ENCODE measurements around the gene PRDM16. TPM values are rescaled to one million over a fixed set of nuclear protein-coding genes. Genes with fewer than 3 reads are reported as not detected.

PRDM16 gene
- total RNA-seq, 4 donors from 2014 or later: 5.4 to 13.2 (median 7.7) TPM

DNA sequence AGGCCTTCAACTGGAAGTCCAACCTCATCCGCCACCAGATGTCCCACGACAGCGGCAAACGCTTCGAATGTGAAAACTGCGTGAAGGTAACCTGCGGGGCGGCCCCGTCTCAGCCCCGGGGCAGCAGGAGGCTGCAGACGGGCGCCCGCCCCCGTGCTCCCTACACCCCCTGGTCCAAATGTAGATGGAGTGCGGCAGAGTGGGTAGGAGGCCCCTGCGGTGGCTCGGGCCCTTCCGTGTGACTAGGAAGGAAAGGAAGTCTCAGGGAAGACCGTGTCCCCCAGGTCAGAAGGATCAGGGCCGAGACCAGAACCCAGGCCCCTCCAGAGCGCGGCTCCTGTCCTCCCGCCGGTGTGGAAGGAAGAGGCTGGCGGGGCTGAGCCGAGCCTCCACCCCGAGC is 335.8 kb downstream of the PRDM16 start:
- Histone ChIP-seq H3K9me3 (no peaks in the 10 kb centered on the region), H3K36me3 (no peaks in the 10 kb centered on the region), H3K27me3 (no peaks in the 10 kb centered on the region)

DNA sequence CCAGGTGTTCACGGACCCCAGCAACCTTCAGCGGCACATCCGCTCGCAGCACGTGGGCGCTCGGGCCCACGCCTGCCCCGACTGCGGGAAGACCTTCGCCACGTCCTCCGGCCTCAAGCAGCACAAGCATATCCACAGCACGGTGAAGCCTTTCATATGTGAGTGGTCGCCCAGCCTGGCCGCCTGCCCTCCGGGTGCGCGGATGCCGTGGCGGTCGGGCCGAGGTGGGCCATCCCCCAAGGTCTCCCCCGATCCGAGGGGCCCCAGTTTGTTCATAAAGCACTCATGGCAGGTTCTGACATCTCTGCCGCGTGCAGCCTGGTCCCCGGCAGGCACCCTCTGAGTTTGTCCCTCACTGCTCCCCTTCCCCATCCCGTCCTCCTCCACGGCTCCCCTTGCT is 336.5 kb downstream of the PRDM16 start:
- H3K27ac ChIP-seq: no peak overlapping the region
- TF ChIP-seq POLR2A (IDR thresholded peaks at IDR 0.05): no peak
- TF ChIP-seq, protein P1, sequence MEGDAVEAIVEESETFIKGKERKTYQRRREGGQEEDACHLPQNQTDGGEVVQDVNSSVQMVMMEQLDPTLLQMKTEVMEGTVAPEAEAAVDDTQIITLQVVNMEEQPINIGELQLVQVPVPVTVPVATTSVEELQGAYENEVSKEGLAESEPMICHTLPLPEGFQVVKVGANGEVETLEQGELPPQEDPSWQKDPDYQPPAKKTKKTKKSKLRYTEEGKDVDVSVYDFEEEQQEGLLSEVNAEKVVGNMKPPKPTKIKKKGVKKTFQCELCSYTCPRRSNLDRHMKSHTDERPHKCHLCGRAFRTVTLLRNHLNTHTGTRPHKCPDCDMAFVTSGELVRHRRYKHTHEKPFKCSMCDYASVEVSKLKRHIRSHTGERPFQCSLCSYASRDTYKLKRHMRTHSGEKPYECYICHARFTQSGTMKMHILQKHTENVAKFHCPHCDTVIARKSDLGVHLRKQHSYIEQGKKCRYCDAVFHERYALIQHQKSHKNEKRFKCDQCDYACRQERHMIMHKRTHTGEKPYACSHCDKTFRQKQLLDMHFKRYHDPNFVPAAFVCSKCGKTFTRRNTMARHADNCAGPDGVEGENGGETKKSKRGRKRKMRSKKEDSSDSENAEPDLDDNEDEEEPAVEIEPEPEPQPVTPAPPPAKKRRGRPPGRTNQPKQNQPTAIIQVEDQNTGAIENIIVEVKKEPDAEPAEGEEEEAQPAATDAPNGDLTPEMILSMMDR (IDR thresholded peaks at IDR 0.05): no peak
- no peaks in the 10 kb centered on the region for H3K36me3 ChIP-seq
- no peak overlapping the region for H3K4me3 ChIP-seq
- H3K4me1 ChIP-seq: peaks cover 0 to 7% (median 0%) of the 10 kb centered on the region in 4 donors
- H3K9me3 ChIP-seq: no peaks in the 10 kb centered on the region
- H3K27me3 ChIP-seq: no peaks in the 10 kb centered on the region
- DNase-seq: no peak

More for the DNA sequence above, 335.8 kb downstream of the PRDM16 start:
- Histone ChIP-seq H3K4me3 (no peak overlapping the region), H3K4me1 (peaks cover 0 to 7% (median 0%) of the 10 kb centered on the region in 4 donors), H3K27ac (no peak overlapping the region)
- TF ChIP-seq, protein P1 (IDR thresholded peaks at IDR 0.05): no peak
- no peak for DNase-seq

DNA sequence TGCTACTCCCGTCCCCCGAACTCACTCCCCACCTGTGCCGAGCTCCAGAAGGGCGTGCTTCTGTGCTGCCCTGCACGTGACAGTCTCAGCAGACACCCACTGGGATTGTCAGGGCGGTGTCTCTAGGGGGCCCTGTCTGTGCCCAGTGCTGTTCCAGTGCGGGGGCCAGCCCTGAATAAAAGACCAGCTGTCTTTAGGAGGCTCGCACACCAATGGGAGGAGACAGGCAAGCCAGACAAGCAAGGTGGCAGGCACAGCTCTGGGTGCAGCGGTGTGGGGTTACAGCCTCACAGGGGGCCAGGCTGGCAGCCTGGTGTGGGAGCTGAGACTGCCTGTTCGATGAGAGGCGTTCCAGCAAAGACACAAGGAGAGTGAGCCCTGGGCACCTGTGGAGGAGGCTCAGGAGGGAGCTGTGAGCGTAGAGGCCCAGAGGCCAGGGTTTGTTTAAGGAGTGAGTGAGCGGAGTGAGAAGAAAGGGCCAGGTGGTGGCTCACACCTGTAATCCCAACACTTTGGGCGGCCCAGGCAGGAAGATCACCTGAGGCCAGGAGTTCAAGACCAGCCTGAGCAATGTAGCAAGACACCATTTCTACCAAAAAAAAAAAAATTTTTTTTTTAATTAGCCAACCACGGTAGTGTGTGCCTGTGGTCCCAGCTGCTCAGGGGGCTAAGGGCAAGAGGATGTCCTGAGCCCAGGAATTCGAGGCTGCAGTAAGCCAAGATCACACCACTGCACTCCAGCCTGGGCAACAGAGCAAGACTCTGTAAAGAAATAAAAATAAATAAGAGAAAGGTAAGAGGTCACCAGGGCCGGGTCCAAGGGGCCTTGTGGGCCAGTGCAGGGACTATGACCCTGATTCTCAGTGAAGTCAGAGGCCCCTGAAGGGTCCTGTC is 337.2 kb downstream of the PRDM16 start:
- Histone ChIP-seq H3K36me3 (no peaks in the 10 kb centered on the region), H3K27me3 (no peaks in the 10 kb centered on the region)

DNA sequence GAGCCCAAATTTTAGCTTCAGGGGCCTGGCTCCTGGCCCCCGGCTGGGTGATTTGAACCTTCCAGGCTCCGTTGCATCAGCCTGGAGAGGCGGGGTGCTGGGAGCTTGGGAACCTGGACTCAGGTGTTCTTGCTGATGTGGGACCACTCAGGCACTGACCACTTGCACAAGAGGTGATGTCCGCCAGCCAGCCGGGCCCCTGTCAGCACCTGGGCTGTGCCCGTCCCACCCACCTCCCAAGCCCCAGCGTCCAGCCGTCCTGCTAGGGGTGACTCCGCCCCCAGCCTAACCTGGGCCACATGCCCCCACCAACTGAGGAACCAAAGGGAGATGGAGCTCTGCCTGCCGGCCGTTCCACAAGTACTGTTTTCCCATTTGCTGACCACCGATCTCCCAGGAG is 338.0 kb downstream of the PRDM16 start:
- Histone ChIP-seq H3K9me3 (no peaks in the 10 kb centered on the region), H3K27me3 (no peaks in the 10 kb centered on the region), H3K27ac (no peak overlapping the region), H3K4me1 (peaks cover 0 to 5% (median 0%) of the 10 kb centered on the region in 4 donors), H3K36me3 (no peaks in the 10 kb centered on the region), H3K4me3 (no peak overlapping the region)
- DNase-seq: no peak
- TF ChIP-seq, protein P1 (IDR thresholded peaks at IDR 0.05): no peak
- no peak for TF ChIP-seq POLR2A (IDR thresholded peaks at IDR 0.05)

More for the DNA sequence above, 337.2 kb downstream of the PRDM16 start:
- peaks cover 0 to 7% (median 0%) of the 10 kb centered on the region in 4 donors for H3K4me1 ChIP-seq
- DNase-seq: no peak
- no peak overlapping the region for H3K27ac ChIP-seq
- no peak for TF ChIP-seq POLR2A (IDR thresholded peaks at IDR 0.05)
- TF ChIP-seq, protein P1 (IDR thresholded peaks at IDR 0.05): no peak
- H3K9me3 ChIP-seq: no peaks in the 10 kb centered on the region
- no peak overlapping the region for H3K4me3 ChIP-seq

DNA sequence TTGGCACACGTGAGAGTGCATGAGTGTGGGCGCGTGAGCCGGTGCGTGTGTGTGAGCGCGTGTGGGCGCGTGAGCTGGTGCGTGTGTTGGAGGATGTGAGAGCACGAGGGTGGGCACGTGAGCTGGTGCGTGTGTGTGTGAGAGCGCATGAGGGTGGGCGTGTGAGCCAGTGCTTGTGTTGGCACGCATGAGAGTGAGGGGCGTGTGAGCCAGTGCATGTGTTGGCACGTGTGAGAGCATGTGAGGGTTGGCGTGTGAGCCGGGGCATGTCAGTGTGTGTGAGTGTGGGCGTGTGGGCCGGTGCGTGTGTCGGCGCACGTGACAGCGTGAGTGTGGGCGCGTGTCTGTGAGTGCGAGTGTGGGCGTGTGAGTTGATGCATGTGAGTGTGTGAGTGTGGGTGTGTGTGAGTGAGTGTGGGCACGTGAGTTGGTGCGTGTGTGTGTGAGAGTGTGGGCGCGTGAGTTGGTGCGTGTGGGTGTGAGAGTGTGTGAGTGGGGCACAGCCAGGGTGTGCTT is 339.8 kb downstream of the PRDM16 start:
- Histone ChIP-seq H3K36me3 (no peaks in the 10 kb centered on the region), H3K27ac (no peak overlapping the region), H3K4me1 (no peaks in the 10 kb centered on the region), H3K9me3 (no peaks in the 10 kb centered on the region), H3K4me3 (no peak overlapping the region), H3K27me3 (no peaks in the 10 kb centered on the region)
- TF ChIP-seq POLR2A (IDR thresholded peaks at IDR 0.05): no peak
- TF ChIP-seq, protein P1 (IDR thresholded peaks at IDR 0.05): no peak
- no peak for DNase-seq
